Dermis blood vessel endothelial cell (primary cell): ENCODE results near the gene SLC48A1. TPM values are rescaled to one million over a fixed set of nuclear protein-coding genes. Genes with fewer than 3 reads are reported as not detected.
"Not testable (repeated sequence)": the region's sequence is repeated elsewhere in the genome, so short reads cannot be mapped to it uniquely, and the experiment has no call there.

Experiments
- DNase-seq: peaks from one replicate; pipeline ENCODE4 v3.0.0; 2010
- total RNA-seq: library from RNA; depleted of rRNA; stranded (reverse); fragments of >200 nt; gene quantifications from 2 replicates; pipeline ENCODE4 v1.2.3, GENCODE V29; 2014

Gene SLC48A1
- total RNA-seq, 1 donor from 2014 or later, result 22.1 TPM

DNA sequence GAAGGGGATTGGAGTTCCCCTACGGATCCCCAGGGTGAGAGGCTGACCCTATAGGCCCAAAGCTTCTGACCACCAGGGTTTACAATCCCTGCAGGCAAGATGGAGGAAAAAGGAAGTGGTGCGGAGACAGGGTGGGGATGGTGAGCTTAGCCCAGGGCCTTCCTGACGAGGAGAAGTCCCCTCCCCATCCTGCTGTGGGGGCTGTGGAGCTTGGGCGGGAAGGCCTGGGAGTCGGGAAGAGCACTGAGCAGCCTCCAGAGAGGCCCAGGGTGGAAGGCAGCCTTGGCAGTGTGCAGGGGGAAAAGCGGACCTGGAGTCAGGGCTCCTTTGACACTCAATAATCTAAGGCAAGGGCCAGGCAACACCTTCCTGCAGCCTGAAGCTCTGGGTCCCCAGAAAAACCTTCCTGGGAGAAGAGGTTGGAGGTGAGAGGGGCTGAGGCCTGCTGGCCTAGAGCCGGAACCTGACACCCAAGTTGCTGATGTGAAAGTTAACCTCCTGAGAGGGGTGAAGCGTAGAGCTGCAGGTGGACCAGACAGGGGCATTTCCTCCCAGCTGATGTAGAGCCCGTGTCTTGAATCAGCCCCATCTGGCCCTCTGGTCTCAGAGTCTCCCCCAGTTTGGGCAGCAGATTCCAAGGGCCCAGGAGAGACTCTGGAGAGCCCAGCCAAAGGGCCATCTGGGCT is 40.6 kb downstream of the SLC48A1 start:
- peak; percentile 44 for DNase-seq

DNA sequence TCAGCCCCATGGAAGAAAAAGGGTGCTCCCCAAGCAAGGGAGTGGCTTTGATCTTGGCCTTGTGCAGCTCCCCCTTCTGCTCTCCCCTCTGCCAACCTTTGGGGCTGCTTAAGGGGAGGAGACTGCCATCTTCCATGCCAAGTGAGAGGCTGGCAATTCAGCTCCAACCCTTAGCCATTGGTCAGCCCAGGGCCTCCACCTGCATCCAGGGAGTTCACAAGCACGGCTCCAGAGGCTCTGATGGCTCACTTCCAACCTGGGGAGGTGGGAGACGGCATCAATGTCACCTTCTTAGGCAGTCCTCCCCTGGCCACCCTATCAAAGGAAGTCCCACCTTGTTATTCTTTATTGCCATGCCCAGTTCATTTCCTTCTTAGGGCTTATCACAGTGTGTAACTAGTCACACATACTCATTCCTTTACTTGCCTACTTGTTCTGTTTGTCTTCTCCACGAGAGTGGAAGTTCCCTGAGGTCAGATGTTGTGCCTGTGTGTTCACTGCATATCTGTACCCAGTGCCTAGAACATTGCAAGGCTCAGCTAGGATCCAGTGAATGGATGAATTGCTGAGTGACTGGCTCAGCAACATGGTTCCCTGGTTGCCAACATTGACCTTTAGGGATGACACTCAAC is 41.6 kb downstream of the SLC48A1 start:
- DNase-seq, result no peak

DNA sequence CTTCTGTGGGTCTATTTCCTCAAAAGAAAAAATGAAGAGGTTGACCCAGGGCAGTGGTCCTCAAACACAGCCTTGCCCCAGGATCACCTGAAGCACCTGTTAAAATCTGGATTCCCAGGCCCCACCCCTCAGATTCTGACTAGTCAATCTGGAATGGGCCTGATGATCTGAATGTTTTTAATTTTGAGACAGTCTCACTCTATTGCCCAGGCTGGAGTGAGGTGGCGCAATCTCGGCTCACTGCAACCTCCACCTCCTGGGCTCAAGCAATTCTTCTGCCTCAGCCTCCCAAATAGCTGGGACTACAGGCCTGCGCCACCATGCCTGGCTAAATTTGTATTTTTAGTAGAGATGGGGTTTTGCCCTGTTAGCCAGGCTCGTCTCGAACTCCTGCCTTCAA is 42.4 kb downstream of the SLC48A1 start:
- DNase-seq, result not testable (repeated sequence)

DNA sequence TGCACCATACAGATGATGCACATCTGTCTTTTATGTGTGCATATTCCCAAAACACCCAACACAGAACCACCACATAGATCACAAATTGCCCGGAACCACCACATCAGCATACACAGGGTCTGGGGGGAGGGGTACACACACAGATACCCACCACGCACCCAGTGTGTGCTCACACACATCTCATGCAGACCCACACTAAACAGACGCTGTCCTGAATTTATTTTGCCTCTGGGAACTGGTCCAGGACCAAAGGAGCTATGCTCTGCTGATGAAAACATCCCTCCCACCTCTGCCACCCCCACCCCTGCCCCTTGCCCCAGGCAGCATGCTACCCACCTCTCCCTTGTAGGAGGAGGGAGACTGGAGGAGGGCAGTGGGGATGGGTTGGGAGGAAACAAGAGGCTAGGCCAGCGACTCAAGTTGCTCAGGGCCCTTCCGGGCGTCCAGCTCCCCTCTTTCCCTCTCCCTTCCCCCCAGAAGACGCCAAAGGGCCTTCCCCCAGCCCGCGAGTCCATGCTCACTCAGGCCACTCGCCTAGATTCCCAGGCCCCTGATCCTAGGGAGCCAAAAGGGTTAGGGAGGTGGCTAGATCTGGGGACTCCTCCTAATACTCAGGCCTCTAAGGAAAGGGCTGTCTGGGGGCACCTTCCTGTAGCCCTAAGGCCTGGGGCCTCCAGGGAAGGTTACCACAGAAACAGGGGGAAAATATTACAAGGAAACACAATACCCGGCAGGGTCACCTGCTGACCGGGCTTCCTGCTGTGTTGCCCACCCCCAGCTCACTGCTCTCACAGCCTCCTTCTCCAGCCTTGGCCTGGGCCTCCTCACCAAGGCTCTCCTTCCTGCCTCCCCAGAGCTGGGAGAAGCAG is 43.6 kb downstream of the SLC48A1 start:
- peak; percentile 92 for DNase-seq

DNA sequence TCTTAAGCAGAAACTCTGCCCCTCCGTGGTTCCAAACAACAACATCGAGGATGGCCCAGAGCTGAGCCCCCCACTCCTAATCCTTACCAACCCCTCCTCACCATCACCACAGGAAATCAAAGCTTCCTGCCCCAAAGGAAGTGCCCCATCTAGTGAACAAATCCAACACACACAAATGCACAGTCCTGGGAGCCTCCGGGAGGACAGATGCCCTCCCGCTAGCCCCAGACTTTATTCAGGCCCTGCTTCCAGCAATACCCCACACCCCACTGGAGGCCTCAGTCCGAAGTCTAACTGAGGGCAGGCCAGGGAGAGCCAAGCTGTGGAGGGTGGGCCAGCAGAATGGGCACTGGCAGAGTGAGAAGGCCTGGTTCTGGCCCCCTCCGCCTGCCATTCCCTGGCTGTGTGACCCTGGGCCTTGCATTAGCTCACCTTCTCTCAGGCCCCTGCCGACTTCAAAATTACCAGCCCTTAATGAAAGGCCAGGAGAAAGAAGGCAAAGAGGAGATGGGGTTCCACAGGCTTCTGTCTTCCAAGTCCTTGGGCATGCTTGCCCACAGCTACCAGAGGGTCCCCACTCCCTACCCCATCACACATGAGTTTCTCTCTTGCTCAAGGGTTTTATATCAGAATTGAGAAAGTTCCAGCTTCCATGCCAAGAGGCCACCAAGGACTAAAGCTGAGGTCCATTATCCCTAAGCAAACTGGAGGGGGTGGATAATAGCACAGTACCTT is 44.4 kb downstream of the SLC48A1 start:
- no peak for DNase-seq

DNA sequence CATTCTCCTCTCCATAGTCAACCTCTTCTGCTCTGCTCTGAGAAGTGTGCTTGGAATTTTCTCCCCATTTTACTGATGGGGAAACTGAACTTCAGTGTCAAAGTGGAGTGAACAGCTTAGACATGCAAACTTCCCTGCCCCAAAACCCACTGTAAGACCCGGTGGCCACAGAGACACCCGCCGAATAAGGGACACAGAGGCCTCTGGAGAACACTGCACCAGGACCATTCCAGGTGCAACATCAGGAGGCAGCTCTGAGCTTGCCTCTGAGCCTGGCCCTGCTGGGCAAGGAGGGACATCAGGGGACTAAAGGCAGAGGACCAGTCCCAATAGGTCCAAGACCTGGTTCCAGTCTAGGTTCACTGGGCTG is 45.0 kb downstream of the SLC48A1 start:
- no peak for DNase-seq

DNA sequence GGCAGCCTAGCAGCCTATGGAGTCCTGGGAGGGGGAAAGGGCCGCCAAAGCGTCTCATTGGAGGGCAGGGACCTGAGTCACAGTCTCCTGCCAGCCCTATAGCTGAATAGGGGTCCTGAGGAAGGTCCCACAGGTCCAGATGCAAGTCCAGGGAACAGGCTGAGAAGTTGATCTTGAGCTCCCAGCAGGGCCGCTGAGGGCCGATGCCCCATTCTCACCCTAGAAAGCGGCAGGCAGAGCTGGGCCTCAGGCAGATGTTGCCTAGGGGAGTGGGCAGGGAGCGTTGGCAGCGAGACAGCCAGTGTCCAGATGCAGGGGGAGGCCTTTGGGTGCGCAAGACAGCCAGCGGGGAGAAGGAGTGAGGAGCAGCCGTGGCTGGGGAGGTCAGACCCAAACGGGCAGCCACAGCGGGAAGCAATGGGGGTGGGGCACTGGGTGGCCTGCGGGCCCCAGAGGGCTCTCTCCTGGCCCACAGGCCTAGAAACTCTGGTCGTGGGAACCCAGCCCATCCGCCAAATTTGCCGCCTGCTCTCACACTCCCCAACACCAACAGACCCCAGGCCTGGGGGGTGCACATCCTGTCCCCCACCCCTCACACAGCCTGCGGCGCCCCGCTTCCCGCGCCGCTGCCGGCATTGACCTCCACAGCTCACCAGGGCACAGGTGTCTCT is 45.6 kb downstream of the SLC48A1 start:
- peak; percentile 69 for DNase-seq

DNA sequence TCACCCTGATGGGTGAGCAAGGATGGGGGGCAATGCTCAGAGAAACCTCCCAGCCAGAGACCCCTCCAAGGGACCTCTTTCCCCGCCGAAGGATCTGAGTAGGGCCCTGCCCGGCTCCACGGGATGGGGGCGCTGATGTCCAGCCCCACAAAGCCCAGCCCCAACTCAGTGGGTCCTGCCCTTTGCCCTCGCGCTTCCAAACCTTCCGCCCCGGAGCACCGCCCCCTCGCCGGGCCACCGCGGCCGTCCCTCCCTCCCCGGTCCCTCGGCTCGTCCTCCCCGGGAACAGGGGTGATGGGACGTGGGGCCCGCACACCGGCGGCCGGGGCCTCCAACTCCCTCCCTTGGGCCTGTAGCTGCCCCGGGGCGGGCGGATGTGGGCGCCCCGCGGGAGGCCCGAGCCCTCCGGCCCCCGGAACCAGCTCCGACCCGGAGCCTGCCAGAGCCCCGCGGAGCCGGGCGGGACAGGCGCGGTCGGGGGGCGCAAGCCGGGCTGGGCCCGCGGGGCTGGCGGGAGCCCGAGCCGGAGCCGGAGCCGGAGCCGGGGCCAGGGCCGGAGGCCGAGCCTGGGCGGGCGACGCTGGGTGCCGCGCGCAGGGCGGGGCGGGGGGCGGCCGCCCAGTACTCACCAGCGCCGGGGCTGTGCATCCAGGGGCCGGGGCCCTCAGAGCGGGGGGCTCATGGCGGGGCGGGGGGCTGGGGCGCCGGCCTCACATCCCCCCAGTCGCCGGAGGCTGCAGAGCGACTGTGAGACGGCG is 46.3 kb downstream of the SLC48A1 start:
- DNase-seq, result peak; percentile 51

DNA sequence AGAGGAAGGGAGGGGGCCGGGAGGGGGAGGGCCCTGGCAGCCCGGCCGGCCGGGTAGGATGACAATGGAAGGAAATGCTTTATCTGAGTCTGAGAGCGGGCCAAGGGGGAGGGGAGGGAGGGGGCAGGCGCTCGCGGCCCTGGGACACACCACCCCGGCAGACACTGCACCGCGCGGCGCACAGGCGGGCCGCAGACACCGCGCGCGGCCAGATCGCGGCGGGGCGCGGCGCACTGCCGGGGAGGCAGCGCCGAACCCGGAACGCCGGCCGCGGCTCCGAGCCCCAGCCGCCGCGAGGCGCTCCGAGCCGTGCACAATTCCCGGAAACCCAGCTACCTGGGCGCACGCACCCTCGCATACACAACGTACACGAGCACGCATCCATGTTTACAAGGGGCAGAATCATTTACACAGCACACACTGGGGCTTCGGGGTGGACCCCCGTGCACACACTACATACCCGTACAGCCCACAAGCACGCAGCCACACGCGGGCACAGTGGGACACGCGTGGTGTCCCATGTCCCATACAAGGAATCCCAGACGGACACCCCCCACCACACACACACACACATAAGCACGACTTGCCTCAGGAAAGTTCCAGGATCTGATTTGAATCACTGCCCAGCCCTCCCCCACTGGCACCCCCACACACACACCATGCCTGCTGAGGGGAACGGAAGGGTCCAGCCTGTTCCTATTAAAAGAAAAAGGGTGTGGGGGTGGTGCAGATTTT is 47.0 kb downstream of the SLC48A1 start, which contains the start of gene HDAC7:
HDAC7 (minus strand) TSS at position 8 of the 735 bp plus-strand sequence. CDS start 118 bp downstream, outside the sequence.
- DNase-seq, result peak; percentile 89

DNA sequence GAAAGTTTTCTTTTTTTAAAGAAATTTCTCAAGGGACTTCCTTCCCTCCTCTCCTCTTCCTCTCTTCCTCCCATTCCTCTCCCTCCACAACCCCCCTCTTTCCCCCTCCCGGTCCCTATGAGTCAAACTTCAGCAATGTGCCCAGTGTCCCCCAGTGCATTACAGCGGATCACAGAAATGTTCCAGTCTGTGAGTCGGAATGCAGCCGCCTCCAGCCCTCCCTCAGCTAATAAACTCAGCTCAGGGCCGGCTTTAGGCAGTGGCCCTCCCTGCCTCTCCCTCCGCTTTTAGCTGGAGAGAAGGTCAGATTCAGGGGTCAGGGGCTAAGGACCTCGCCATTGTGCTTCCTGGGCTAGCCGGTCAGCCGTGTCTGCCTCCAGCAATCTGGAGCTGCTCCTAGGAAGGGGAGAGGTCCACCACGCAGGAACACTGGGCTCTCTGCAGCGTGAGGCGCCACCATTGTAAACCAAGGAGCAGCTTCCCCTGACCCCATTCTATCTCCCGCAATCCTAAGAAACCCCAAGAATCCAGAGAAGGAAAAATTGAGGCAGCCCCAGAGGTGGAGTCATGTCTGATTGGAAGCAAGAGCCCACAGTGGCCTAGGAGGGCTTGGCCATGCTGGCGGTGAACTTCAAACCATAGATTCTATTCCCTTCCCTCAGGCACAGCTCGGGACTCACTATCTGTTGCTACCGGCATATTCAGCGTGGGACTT is 47.8 kb downstream of the SLC48A1 start:
- peak; percentile 93 for DNase-seq

DNA sequence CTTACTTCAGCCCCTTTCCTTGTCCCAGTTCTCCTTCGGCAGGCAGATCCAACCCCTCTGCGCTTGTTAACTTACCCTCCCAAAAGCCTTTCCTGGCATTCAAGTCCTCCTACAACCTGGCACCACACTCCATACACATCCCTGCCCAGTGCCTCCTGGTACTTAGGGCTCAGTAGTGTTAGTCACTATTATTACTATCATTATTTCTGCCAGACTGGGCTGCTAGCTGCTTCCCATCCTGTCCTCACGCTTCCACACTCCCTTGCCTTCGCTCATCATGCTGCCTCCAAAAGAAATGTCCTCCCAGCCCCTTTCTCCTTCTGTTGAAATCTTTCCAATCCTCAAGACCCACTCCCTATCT is 48.3 kb downstream of the SLC48A1 start:
- DNase-seq, result peak; percentile 45

DNA sequence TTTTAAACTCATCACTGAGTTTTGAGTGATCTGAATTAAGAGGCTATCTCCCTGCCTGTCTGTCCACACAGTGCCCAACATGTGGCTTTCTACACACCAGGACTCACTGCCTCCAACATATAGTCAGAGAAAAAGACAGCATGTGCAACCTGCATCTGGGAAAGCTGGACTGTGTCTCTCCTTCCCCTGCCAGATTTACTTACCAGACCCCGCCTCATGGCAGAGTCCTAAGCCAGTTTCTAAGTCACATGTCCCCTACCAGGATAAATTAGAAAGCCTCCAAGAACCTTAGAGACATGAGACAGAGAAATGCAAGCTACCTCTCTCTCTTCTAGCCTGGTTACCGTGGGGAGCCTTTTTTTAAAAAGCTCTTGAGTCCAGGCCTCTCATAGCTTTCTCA is 49.4 kb downstream of the SLC48A1 start:
- no peak for DNase-seq

DNA sequence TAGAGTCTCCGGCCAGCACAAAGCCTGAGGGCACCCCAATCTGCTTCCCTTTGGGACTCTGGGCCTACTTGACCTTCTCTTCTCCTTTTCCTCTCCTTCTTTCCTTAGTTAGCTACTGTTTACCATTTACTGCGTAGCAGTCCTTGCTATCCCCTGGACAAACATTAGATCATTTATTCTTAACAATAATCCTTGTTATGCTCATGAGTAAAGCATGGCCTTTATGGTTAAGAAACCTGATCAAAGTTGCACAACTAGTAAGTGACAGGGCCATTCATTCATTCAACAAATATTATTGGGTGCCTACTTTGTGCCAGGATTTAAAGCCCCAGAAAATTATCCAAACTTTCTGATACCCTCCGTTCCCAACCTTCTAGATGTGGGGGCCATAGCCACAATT is 49.8 kb downstream of the SLC48A1 start:
- no peak for DNase-seq

DNA sequence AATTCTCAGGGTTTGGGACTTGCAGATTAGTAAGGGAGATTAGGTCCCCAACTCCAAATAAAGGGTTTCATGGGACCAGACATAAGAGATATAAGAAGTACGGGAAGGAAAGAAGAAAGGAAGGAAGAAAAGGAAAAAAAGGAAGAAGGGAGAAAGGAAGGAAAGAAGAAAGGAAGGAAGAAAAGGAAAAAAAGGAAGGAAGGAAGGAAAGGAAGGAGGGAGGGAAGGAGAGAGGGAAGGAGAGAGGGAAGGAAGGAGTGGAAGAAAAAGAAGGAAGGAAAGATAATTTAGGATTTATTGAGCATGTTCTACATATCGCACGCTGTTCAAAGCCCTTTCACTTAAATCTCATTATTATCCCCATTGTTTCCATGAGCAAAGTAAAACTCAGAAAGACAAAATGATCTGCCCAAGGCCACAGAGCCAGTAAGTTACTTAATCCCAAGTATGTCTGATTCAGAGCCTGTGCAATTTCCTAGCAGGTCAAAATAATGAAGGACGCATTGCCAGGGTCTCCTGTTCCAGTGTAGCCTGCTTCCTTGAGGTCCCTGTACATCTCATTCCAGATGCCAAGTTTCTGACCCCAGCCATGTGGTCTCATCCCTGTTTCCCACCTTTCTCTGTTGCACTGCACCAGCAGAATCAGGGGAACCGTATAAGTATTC is 50.5 kb downstream of the SLC48A1 start:
- DNase-seq, result no peak

DNA sequence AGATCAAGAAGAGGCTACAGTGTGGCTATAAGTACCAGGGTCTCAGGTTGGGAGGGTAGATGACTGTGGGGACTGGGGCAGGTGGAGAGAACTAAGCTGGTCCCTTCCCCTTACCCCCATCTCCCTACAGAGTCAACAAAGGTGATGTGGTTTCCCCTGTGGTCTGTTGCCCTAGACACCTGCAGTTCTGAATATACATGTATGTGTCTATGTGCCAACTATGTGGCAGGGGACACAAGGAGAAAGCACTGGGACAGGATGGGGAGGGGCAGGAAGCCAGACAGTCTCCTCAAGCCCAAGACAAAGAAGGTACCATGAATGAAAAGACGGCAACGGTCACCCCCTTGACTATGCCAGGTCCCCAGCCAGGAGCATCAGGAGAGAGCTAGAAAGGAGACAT is 51.2 kb downstream of the SLC48A1 start:
- DNase-seq, result no peak

DNA sequence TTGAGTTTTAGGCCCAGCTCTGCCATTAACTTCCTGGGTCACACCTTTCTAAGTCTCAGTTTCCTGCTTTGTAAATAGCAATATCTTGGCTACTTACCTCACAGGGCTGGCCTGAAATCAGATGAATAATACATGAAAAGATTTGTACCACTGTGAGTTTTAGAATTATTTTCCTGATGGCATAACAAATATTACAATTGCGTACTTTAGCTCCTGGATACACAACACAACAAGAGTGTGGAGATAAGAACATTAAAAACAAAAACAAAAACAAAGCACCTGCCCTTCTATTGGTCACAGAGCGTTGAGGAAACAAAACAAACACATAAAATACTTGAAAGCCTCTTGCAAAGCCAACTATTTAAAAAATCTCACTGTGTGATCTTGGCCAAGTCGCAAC is 51.6 kb downstream of the SLC48A1 start:
- no peak for DNase-seq

DNA sequence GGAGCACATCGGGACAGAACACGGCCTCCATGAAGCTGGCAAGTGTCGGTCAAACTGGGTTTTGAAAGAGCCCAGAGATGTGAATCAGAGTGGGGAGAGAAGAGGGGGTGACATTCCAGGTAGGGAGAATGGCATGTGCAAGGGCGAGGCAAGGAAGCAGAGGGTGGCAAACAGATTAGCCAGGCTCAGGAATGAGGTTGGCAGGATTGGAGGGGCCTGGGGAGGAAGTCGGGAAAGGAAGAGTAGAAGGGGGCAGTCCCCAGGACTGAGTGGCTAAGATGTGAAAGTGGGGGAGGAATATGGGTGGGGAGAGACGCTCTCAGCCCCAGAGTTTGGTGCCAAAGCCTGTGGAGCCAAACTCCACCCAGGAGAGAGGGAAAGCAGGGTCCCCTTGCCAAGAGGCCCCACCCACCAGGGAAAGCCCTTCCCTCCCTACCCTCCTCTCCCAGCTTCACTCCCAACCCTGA is 52.2 kb downstream of the SLC48A1 start:
- no peak for DNase-seq

DNA sequence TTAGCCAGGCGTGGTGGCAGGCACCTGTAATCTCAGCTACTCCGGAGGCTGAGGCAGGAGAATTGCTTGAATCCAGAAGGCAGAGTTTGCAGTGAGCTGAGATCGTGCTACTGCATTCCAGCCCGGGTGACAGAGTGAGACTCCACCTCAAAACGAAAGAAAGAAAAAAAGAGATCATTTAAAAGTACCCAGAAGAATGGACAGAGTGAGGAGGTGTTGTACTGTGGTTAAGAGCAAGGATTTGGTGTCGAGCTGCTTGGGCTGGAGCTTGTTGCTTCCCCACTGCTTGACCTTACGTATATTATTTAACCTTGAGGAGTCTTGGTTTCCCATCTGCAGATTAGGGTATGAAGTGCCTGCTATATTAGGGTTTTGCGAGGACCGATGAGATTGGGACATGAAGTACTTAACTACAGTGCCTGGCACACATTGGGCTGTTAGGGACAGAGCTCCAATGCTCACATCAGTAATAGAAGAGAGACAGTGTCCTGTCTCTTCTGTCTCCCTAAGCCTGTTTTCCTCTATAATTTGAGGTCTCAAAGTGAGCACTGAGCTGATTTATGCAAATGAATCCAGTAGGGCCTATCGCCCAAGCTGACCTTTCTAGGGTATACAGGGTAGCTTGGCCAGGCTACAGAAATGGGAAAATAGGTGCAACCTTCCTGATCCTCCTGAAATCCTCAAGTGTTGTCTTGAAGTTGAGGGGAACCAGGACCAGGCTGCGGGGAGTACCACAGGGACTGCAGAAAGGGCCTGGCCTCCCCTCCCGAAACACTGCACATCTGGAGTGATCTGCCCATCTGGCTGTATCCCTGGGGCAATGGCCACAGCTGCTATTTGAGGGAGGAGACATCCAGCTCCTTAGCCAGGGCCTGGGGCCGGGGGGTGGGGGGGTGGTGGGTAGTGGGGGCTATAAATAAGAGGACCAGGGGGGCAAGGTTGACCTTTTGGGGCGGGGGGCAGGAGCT is 55.3 kb downstream of the SLC48A1 start:
- DNase-seq, result no peak
